Peyer's patch (tissue), 4 donors: ENCODE results near the gene CDK19.

Experiments
- CTCF ChIP-seq, 6 experiments: fragments of 450-650 bp in 4 of 6; fragments of 200-600 bp in 2 of 6; sonication (generic) in 1 of 6; IDR thresholded peaks; one replicate each; pipeline ENCODE4 v1.5.1; 2017 to 2019; ENCODE audit warnings: antibody characterized with exemption in 6 of 6, mild to moderate bottlenecking in 3 of 6, moderate library complexity in 1 of 6
- POLR2A ChIP-seq, 2 donors: fragments of 450-650 bp; IDR thresholded peaks; one replicate each; pipeline ENCODE4 v1.5.1; 2017; ENCODE audit warnings: antibody characterized with exemption in 2 of 2, mild to moderate bottlenecking in 2 of 2, moderate library complexity in 2 of 2

- TF ChIP-seq CTCF (IDR thresholded peaks at IDR 0.05) (no peak), POLR2A (IDR thresholded peaks at IDR 0.05) (no peak)
Observed at GRCh38 chr6:110693994-110694393, 121.3 kb downstream of the CDK19 start.
